WTC11 (cell line): ENCODE results near the gene RNF125. TPM values are rescaled to one million over a fixed set of nuclear protein-coding genes. Genes with fewer than 3 reads are reported as not detected.

Experiments used
- ATAC-seq: fragments of 200-7000 bp; cut with Tn5 transposase; 2 replicates; pipeline ENCODE4 v1.10.0; 2021; ENCODE audit warnings: mild to moderate bottlenecking, moderate library complexity
- CTCF ChIA-PET: fragments of 300-600 bp; sonication (Branson Sonifier 250); formaldehyde crosslinking; loops from one replicate; lab custom pipeline; 2021; ENCODE audit warnings: antibody characterized with exemption; lab: Charles Lee
- POLR2A ChIA-PET: fragments of 350-600 bp; sonication (Branson Sonifier 250); formaldehyde crosslinking; loops from one replicate; lab custom pipeline; 2021; ENCODE audit warnings: antibody characterized with exemption; lab: Charles Lee
- DNase-seq: peaks from one replicate; pipeline ENCODE4 v3.0.0; 2021; ENCODE audit warnings: low spot score
- H3K27ac Mint-ChIP-seq: 2 replicates; pipeline ENCODE4 v1.8.0; 2021; ENCODE audit warnings: mixed read lengths
- H3K27me3 Mint-ChIP-seq: 2 replicates; pipeline ENCODE4 v1.8.0; 2021; ENCODE audit warnings: low read depth, mild to moderate bottlenecking, moderate library complexity, mixed read lengths
- H3K36me3 Mint-ChIP-seq: 2 replicates; pipeline ENCODE4 v1.8.0; 2021; ENCODE audit warnings: mixed read lengths
- H3K4me1 Mint-ChIP-seq: 2 replicates; pipeline ENCODE4 v1.8.0; 2022; ENCODE audit warnings: mixed read lengths
- H3K4me3 Mint-ChIP-seq: 2 replicates; pipeline ENCODE4 v1.8.0; 2021; ENCODE audit warnings: mild to moderate bottlenecking, moderate library complexity, mixed read lengths
- H3K9me3 Mint-ChIP-seq: 2 replicates; pipeline ENCODE4 v1.8.0; 2021; ENCODE audit warnings: mixed read lengths
- ELF4 ChIP-seq: sonication (generic); formaldehyde crosslinking; IDR thresholded peaks from 2 replicates; pipeline ENCODE4 v1.8.1; 2022; ENCODE audit warnings: low read depth, mild to moderate bottlenecking, moderate library complexity, missing genetic modification reagents
- ESRRA ChIP-seq: sonication (generic); formaldehyde crosslinking; IDR thresholded peaks from 2 replicates; pipeline ENCODE4 v1.8.1; 2022; ENCODE audit warnings: mild to moderate bottlenecking, missing genetic modification reagents, borderline replicate concordance
- GABPB1 ChIP-seq: sonication (generic); formaldehyde crosslinking; IDR thresholded peaks from 2 replicates; pipeline ENCODE4 v1.8.1; 2023; ENCODE audit warnings: mild to moderate bottlenecking, missing genetic modification reagents
- GRHL2 ChIP-seq: fragments of 250-450 bp; sonication (Bioruptor Pico); IDR thresholded peaks from 2 replicates; pipeline ENCODE4 v1.8.0; 2022; ENCODE audit warnings: mild to moderate bottlenecking, moderate library complexity; ENCODE audit not compliant: insufficient replicate concordance, severe bottlenecking
- IRF2 ChIP-seq: sonication (generic); formaldehyde crosslinking; IDR thresholded peaks from 2 replicates; pipeline ENCODE4 v1.8.0; 2022; ENCODE audit warnings: low read depth, missing genetic modification reagents, borderline replicate concordance
- KAT7 ChIP-seq: sonication (generic); formaldehyde crosslinking; IDR thresholded peaks from 2 replicates; pipeline ENCODE4 v1.8.1; 2023; ENCODE audit warnings: missing genetic modification reagents, mild to moderate bottlenecking, borderline replicate concordance
- NFYB ChIP-seq: sonication (generic); formaldehyde crosslinking; conservative IDR thresholded peaks from 2 replicates; pipeline ENCODE4 v1.8.0; 2022; ENCODE audit warnings: low read depth, missing genetic modification reagents
- RORB ChIP-seq: fragments of 250-450 bp; sonication (Bioruptor Pico); IDR thresholded peaks from 2 replicates; pipeline ENCODE4 v1.9.0; 2021; ENCODE audit warnings: mild to moderate bottlenecking
- ZNF138 ChIP-seq: sonication (generic); formaldehyde crosslinking; conservative IDR thresholded peaks from 2 replicates; pipeline ENCODE4 v1.8.1; 2022; ENCODE audit warnings: mild to moderate bottlenecking, moderate library complexity, missing genetic modification reagents
- ZNF232 ChIP-seq: sonication (generic); formaldehyde crosslinking; IDR thresholded peaks from 2 replicates; pipeline ENCODE4 v1.8.0; 2022; ENCODE audit warnings: mild to moderate bottlenecking, missing genetic modification reagents
- ZNF263 ChIP-seq: sonication (generic); formaldehyde crosslinking; IDR thresholded peaks from 2 replicates; pipeline ENCODE4 v1.8.1; 2022; ENCODE audit warnings: low read depth, mild to moderate bottlenecking, moderate library complexity, missing genetic modification reagents
- ZNF671 ChIP-seq: fragments of 250-450 bp; sonication (Bioruptor Pico); IDR thresholded peaks from 2 replicates; pipeline ENCODE4 v1.8.0; 2021; ENCODE audit warnings: mild to moderate bottlenecking
- total RNA-seq: library from RNA; stranded (reverse); gene quantifications from 3 replicates; pipeline ENCODE4 v1.2.3, GENCODE V29; 2021
- TF ChIP-seq, protein P1 (sequence below): sonication (generic); formaldehyde crosslinking; IDR thresholded peaks from 2 replicates; pipeline ENCODE4 v1.8.1; 2022; ENCODE audit warnings: missing genetic modification reagents, borderline replicate concordance
- TF ChIP-seq, protein P2 (sequence below): sonication (generic); formaldehyde crosslinking; IDR thresholded peaks from 2 replicates; pipeline ENCODE4 v1.8.1; 2022; ENCODE audit warnings: mild to moderate bottlenecking, missing genetic modification reagents, moderate library complexity, borderline replicate concordance
- TF ChIP-seq, protein P3 (sequence below): sonication (generic); formaldehyde crosslinking; IDR thresholded peaks from 2 replicates; pipeline ENCODE4 v1.8.1; 2023; ENCODE audit warnings: mild to moderate bottlenecking, missing genetic modification reagents
- TF ChIP-seq, protein P4 (sequence below): fragments of 250-450 bp; sonication (Bioruptor Pico); IDR thresholded peaks from 2 replicates; pipeline ENCODE4 v1.9.0; 2021; ENCODE audit warnings: mild to moderate bottlenecking, borderline replicate concordance
- TF ChIP-seq, protein P5 (sequence below): sonication (generic); formaldehyde crosslinking; IDR thresholded peaks from 2 replicates; pipeline ENCODE4 v1.8.0; 2023; ENCODE audit warnings: missing genetic modification reagents
- TF ChIP-seq, protein P6 (sequence below): sonication (generic); formaldehyde crosslinking; IDR thresholded peaks from 2 replicates; pipeline ENCODE4 v1.8.0; 2022; ENCODE audit warnings: mild to moderate bottlenecking, missing genetic modification reagents

Gene RNF125
- total RNA-seq, 1 experiment from 2014 or later, result 14.9 TPM

DNA sequence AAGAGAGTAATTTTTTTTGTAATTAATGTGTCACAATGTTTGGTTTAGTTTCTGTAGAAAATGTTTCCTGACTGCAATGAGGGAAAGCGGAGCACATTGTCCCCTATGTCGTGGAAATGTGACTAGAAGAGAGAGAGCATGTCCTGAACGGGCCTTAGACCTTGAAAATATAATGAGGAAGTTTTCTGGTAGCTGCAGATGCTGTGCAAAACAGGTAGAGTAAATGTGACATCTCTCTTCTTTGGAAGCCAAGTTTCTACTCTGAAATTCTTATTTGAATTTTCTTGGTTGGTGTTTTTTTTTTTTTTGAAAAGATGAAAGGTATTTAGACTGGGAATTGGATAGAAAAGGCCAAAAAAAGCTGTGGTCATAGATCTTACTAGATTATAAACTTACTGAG, 93.1 kb downstream of the RNF125 start:
- H3K36me3 Mint-ChIP-seq, result peaks cover 33% of the 10 kb centered on the region
- H3K9me3 Mint-ChIP-seq, result no peaks in the 10 kb centered on the region
- DNase-seq, result no peak
- TF ChIP-seq, protein P1, sequence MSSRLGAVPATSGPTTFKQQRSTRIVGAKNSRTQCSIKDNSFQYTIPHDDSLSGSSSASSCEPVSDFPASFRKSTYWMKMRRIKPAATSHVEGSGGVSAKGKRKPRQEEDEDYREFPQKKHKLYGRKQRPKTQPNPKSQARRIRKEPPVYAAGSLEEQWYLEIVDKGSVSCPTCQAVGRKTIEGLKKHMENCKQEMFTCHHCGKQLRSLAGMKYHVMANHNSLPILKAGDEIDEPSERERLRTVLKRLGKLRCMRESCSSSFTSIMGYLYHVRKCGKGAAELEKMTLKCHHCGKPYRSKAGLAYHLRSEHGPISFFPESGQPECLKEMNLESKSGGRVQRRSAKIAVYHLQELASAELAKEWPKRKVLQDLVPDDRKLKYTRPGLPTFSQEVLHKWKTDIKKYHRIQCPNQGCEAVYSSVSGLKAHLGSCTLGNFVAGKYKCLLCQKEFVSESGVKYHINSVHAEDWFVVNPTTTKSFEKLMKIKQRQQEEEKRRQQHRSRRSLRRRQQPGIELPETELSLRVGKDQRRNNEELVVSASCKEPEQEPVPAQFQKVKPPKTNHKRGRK (CRISPR knock-in tag), result no peak
- TF ChIP-seq, protein P2, sequence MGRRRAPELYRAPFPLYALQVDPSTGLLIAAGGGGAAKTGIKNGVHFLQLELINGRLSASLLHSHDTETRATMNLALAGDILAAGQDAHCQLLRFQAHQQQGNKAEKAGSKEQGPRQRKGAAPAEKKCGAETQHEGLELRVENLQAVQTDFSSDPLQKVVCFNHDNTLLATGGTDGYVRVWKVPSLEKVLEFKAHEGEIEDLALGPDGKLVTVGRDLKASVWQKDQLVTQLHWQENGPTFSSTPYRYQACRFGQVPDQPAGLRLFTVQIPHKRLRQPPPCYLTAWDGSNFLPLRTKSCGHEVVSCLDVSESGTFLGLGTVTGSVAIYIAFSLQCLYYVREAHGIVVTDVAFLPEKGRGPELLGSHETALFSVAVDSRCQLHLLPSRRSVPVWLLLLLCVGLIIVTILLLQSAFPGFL (CRISPR knock-in tag), result no peak
- TF ChIP-seq IRF2 (CRISPR knock-in tag), result no peak
- TF ChIP-seq, protein P3, sequence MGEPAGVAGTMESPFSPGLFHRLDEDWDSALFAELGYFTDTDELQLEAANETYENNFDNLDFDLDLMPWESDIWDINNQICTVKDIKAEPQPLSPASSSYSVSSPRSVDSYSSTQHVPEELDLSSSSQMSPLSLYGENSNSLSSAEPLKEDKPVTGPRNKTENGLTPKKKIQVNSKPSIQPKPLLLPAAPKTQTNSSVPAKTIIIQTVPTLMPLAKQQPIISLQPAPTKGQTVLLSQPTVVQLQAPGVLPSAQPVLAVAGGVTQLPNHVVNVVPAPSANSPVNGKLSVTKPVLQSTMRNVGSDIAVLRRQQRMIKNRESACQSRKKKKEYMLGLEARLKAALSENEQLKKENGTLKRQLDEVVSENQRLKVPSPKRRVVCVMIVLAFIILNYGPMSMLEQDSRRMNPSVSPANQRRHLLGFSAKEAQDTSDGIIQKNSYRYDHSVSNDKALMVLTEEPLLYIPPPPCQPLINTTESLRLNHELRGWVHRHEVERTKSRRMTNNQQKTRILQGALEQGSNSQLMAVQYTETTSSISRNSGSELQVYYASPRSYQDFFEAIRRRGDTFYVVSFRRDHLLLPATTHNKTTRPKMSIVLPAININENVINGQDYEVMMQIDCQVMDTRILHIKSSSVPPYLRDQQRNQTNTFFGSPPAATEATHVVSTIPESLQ (CRISPR knock-in tag), result no peak
- TF ChIP-seq ZNF263 (CRISPR knock-in tag), result no peak
- no peak for TF ChIP-seq GABPB1 (CRISPR knock-in tag)
- TF ChIP-seq, protein P4, sequence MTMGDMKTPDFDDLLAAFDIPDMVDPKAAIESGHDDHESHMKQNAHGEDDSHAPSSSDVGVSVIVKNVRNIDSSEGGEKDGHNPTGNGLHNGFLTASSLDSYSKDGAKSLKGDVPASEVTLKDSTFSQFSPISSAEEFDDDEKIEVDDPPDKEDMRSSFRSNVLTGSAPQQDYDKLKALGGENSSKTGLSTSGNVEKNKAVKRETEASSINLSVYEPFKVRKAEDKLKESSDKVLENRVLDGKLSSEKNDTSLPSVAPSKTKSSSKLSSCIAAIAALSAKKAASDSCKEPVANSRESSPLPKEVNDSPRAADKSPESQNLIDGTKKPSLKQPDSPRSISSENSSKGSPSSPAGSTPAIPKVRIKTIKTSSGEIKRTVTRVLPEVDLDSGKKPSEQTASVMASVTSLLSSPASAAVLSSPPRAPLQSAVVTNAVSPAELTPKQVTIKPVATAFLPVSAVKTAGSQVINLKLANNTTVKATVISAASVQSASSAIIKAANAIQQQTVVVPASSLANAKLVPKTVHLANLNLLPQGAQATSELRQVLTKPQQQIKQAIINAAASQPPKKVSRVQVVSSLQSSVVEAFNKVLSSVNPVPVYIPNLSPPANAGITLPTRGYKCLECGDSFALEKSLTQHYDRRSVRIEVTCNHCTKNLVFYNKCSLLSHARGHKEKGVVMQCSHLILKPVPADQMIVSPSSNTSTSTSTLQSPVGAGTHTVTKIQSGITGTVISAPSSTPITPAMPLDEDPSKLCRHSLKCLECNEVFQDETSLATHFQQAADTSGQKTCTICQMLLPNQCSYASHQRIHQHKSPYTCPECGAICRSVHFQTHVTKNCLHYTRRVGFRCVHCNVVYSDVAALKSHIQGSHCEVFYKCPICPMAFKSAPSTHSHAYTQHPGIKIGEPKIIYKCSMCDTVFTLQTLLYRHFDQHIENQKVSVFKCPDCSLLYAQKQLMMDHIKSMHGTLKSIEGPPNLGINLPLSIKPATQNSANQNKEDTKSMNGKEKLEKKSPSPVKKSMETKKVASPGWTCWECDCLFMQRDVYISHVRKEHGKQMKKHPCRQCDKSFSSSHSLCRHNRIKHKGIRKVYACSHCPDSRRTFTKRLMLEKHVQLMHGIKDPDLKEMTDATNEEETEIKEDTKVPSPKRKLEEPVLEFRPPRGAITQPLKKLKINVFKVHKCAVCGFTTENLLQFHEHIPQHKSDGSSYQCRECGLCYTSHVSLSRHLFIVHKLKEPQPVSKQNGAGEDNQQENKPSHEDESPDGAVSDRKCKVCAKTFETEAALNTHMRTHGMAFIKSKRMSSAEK (CRISPR knock-in tag), result no peak
- TF ChIP-seq, protein P5, sequence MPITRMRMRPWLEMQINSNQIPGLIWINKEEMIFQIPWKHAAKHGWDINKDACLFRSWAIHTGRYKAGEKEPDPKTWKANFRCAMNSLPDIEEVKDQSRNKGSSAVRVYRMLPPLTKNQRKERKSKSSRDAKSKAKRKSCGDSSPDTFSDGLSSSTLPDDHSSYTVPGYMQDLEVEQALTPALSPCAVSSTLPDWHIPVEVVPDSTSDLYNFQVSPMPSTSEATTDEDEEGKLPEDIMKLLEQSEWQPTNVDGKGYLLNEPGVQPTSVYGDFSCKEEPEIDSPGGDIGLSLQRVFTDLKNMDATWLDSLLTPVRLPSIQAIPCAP, result no peak
- TF ChIP-seq GRHL2 (CRISPR knock-in tag), result no peak
- no peaks in the 10 kb centered on the region for H3K27me3 Mint-ChIP-seq
- no peak for ATAC-seq
- no peak overlapping the region for H3K4me3 Mint-ChIP-seq
- no peaks in the 10 kb centered on the region for H3K4me1 Mint-ChIP-seq
- CTCF ChIA-PET, result interaction anchor here (0.7 kb wide), 1 partner anchor 46 kb away, joined by 3 read pairs; no protein-coding TSS in a partner anchor
- H3K27ac Mint-ChIP-seq, result no peak overlapping the region
- POLR2A ChIA-PET, result no interaction called here

DNA sequence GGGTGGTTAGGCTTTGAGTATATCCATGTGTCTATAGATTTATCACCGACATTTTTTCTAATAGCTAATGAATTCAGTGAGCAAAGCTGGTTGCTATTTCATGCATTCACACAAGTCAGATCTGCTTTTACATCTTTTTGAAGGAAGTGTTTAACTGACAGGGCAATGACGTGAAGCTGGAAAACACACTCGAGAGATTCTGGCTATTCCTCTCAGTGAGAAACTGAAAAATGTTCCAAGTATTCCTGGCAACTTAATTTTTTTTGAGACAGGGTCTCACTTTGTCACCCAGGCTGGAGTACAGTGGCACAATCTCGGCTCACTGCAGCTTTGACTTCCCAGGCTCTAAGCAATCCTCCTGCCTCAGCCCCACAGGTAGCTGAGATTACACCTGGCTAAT, 94.2 kb downstream of the RNF125 start:
- no peak overlapping the region for H3K27ac Mint-ChIP-seq
- TF ChIP-seq NFYB (no peak), KAT7 (no peak), RORB (no peak), ZNF263 (CRISPR knock-in tag) (no peak), ESRRA (CRISPR knock-in tag) (no peak), GABPB1 (CRISPR knock-in tag) (no peak), ELF4 (CRISPR knock-in tag) (no peak), ZNF671 (CRISPR knock-in tag) (no peak), ZNF232 (CRISPR knock-in tag) (no peak), ZNF138 (no peak)
- TF ChIP-seq, protein P6, sequence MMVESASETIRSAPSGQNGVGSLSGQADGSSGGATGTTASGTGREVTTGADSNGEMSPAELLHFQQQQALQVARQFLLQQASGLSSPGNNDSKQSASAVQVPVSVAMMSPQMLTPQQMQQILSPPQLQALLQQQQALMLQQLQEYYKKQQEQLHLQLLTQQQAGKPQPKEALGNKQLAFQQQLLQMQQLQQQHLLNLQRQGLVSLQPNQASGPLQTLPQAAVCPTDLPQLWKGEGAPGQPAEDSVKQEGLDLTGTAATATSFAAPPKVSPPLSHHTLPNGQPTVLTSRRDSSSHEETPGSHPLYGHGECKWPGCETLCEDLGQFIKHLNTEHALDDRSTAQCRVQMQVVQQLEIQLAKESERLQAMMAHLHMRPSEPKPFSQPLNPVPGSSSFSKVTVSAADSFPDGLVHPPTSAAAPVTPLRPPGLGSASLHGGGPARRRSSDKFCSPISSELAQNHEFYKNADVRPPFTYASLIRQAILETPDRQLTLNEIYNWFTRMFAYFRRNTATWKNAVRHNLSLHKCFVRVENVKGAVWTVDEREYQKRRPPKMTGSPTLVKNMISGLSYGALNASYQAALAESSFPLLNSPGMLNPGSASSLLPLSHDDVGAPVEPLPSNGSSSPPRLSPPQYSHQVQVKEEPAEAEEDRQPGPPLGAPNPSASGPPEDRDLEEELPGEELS (CRISPR knock-in tag), result no peak
- TF ChIP-seq, protein P3 (CRISPR knock-in tag), result no peak

More for the DNA sequence above, 94.2 kb downstream of the RNF125 start:
- ATAC-seq, result no peak
- Mint-ChIP-seq H3K9me3 (no peaks in the 10 kb centered on the region), H3K4me3 (no peak overlapping the region), H3K4me1 (no peaks in the 10 kb centered on the region), H3K27me3 (no peaks in the 10 kb centered on the region), H3K36me3 (peaks cover 42% of the 10 kb centered on the region)
- no peak for DNase-seq
- CTCF ChIA-PET, result no interaction called here
- POLR2A ChIA-PET, result no interaction called here
